Skeletal muscle cell (primary cell): ENCODE measurements around the gene CEP112.

Experiments used
- DNase-seq: peaks from one replicate; pipeline ENCODE4 v3.0.0-alpha.2; 2010; ENCODE audit warnings: low read depth
- H3K4me3 ChIP-seq: 2 replicates; pipeline ENCODE4 v1.5.1; 2011; ENCODE audit warnings: low read depth, mild to moderate bottlenecking, control low read depth, low read length, moderate library complexity

Gene CEP112

DNA sequence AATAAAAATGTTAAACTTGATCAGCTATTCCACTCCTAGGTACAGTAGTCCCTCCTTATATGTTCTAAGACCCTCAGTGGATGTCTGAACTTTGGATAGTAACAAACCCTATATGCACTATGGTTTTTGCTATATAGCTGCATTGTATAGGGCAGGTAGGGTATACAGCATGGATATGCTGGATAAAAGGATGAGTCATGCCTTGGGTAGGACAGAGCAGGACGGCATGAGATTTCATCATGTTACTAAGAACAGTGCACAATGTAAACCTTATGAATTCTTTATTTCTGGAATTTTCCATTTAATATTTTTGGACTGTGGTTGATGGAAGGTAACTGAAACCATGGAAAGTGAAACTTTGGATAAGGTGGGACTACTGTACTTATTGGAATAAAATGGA, 235.1 kb downstream of the CEP112 start:
- H3K4me3 ChIP-seq, result no peak overlapping the region
- DNase-seq, result peak; percentile 15

DNA sequence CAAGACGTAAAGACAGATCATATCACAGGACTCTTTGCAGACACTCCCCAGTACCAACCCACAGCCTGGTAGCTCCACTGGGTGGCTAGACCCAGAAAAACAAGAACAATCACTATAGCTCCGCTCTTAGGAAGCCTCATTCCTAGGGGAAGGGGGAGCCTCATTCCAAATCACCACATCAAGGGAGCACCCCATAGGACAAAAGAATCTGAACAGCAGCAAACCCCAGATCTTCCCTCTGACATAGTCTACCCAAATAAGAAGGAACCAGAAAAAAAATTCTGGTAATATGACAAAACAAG, 237.8 kb downstream of the CEP112 start:
- no peak overlapping the region for H3K4me3 ChIP-seq
- DNase-seq, result no peak

DNA sequence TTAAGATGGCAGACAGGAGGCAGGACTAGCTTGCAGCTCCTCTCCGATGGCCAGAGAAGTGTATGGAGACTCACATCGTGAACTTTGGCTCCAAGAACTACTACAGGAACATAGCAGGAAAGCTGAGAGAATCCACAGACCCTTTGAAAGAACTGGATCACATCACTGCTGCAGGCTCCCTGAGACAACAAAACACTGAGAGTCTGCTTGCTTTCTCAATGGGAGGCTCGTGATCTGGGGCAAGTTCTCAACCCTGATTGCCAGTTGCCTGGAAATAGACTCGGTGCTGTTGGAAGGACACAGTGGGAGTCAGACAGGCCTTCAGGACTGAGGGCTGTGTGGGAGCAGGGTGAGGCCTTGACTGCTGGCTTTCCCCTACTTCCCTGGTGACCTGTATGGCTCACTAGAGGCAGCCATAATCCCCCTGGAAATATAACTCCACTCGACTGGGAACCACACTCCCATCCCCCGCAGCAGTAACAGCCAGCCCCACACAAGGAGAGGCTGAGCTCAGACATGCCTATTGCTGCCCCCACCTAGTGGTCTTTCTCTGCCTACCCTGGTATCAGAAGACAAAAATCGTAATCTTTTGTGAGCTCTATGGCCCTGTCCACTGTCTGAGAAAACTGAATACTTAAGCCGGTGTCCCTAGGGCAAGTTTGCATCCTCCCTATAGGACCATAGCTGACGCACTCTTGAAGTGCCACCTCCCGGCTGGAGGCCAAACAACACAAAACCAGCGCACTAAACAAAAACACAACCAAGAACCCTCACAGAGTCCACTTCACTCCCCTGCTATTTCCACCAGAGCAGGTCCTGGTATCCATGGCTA, 238.4 kb downstream of the CEP112 start:
- no peak for DNase-seq
- H3K4me3 ChIP-seq, result no peak overlapping the region

DNA sequence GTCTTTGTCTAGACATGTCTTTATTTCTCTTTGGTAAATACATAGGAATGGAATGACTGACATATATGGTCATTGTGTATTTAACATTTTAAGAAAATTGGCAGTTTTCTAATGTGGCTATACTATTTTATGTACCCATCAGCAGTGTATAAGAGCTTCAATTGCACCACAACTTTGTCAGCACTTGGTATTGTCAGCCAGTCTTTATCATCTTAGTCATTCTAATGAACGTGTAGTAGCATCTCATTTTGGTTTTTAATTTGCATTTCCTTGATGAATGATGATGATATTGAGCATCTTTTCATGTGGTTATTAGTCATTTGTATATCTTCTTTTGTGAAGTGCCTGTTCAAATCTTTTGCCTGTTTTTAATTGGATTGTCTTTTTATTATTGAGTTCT, 239.3 kb downstream of the CEP112 start:
- no peak overlapping the region for H3K4me3 ChIP-seq

DNA sequence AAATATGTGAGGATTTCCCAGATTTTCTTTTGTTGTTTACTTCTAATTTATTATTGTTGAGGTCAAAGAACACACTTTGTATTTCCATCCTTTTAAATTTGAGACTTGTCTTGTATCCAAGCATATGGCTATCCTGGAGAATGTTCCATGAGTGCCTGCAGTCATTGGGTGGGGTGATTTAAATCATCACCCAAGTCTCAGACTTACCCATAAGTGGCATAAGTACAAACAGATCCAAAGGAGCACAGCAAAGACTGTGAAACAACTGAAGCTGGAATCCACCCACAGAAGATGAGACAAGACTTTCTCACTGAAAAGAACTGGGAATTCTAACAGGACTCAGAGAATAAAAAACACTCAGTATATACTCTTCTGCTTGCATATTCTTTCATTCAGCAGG, 239.9 kb downstream of the CEP112 start:
- no peak overlapping the region for H3K4me3 ChIP-seq
- no peak for DNase-seq

More for the DNA sequence above, 239.3 kb downstream of the CEP112 start:
- no peak for DNase-seq

DNA sequence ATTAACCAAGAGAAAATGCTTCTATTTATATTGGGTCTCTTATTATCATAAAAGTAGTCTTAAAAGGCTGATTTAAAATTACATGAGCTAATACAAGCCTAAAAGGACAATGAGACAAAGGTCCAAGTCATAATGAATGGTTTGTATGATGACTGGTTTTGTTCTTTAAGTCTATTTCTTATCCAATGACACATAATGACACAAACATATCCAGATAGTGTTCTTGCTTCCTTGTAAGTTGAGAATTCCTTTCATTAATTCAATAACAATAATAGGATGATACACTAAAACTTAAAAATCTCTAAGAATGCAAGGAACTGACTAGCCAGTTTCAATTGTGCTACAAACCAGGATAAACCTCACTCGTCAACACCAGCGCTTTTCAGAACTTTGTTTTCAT, 244.1 kb downstream of the CEP112 start:
- DNase-seq, result no peak
- no peak overlapping the region for H3K4me3 ChIP-seq

DNA sequence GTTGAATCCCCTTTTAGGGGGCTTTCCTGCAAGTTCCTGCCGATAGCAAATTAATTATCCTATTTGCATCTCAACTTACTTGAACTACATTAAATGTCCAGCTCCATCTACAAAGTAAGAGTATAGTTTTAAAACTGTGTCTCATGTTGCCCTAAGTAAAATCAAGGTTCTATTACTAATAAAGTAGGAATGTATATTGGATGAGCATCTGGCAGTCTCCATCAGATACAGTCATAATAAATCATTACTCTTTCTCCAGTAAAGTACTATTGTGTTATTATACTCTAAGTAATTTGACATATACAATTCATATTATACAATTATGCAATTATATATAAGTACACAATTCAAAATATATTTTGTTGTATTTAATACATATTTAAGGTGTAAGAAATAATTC, 249.3 kb downstream of the CEP112 start:
- no peak for DNase-seq
- no peak overlapping the region for H3K4me3 ChIP-seq

DNA sequence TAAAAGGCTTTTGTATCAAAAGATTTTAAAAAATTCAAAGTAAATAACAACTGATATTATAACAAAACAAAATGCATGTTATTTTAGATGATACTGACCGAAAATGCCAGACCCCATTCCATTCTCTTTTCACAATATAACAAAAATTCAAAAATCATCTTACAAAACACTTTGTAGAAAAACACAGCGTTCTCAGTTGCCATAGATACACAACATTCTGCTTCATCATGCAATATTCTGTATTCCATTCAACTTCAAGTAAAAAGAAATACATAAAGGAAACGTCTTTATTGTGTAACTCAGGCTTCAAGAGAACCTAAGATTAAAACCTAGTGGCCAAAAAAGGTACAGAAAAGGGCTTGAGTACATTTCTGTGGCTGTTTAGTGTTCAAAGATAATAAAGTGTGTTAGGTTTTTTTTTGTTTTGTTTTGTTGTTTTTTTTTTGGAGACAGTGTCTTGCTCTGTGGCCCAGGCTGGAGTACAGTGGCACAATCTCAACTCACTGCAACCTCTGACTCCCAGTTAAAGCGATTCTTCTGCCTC, 250.5 kb downstream of the CEP112 start:
- DNase-seq, result no peak
- H3K4me3 ChIP-seq, result no peak overlapping the region

DNA sequence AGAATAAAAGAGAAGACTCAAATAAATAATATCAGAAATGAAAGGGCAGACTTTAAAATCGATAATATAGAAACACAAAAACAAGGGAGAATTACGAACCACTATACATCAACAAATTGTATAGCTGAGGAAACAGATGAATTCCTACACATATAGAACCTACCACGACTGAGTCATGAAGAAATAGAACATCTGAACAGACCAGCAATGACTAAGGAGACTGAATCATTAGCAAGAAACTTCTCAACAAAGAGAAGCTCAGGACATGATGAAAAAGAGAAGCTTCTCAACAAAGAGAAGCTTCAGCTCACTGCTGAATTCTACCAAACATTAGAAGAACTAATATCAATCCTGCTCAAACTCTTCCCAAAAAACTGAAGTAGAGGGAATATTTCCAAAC, 255.9 kb downstream of the CEP112 start:
- H3K4me3 ChIP-seq, result no peak overlapping the region
- peak; percentile 32 for DNase-seq

DNA sequence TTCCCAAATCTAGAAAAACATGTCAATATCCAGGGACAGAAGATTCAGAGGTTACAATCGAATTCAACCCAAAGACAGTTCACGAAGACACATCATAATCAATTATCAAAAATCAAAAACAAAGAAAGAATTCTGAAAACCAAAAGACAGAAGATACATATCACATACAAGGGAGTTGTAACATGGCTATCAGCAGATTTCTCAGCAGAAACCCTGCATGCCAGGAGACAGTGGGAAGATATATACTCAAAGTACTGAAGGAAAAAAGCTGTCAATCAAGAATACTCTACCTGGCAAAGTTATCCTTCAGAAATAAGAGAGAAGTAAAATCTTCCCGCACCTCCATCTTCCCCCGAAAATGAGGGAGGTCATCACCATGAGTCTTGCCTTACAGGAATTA, 258.6 kb downstream of the CEP112 start:
- no peak for DNase-seq
- no peak overlapping the region for H3K4me3 ChIP-seq

DNA sequence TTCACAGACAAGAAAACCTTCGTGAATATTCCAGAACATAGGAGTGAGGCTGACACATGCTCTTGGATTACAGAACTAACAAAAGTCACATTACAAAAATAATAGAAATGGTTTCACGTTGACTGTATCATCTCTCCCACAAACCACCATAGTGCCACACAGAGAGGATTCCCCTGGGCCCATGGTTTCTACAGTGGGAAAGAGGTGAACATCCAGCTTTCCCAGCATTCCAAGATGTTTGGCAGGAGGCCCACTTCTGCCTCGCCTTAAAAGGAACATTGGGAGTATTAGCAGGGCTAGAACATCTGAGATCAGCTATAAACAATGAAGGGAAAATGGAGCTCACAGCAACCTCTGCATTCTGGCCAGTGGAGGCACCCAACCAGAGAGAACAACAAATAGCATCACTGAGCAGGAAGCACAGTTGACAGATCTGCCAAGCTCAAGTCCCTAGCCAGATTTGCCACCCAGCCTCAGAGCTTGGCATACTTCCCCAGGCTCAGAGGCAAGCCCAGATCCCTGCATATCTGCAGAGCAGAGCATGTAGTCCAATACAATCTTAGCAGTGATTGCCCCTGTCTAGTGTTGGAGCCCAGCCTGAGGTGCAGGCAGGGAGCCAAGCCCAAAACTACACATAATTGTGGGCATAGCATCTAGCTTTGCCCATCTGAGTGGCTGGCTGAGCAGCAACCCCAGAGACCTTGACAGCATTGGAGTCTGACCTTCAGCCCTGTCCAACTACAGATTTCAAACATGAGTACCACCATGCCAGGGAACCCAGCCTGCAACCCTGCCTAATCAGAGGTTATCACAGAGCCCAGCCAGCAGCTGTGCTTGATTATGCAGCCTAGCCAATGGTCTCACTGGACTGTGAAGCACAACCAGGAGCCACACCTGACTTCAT, 260.4 kb downstream of the CEP112 start:
- peak; percentile 52 for DNase-seq
- no peak overlapping the region for H3K4me3 ChIP-seq

DNA sequence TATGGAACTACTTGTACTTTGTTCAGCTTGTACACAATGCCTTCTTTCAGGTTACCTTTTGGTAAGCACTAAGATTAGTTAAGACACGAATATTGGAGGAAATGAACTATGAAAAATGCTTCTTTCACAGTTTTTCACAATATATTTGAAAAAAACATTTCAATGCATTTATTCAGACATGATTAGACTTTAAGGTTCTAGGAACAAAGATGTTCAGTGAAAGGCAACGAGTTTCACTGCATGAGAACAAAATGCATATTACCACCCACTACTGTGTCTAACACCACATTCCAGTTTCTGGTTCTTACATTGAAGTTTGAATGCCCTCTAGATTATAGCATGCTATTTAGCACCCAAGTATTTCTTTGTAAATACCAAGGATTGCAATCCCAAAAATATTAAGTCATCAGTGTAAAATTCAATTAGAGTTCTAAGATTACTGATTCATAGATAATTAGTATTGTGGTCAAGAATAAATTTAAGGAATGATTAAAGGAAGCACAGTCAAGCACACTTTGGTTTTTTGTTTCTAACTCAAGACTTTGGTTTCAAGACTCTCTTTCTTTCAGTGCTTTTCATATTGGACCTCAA, 261.7 kb downstream of the CEP112 start:
- DNase-seq, result no peak
- H3K4me3 ChIP-seq, result no peak overlapping the region

DNA sequence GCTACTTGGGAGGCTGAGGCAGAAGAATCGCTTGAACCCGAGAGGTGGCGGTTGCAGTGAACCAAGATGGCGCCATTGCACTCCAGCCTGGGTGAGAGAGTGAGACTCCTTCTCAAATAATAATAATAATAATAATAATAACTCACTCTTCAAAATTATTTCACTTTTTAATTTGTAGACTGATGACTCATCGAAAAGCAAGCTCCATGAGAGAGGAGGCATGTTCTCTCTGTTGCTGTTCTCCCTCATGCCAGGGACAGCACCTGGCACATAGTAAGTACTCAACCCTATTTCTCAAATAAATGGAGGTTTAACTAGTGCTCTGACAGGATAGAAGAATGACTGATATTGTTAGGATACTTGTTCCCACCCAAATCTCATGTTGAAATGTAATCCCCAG, 265.3 kb downstream of the CEP112 start:
- DNase-seq, result no peak
- no peak overlapping the region for H3K4me3 ChIP-seq

DNA sequence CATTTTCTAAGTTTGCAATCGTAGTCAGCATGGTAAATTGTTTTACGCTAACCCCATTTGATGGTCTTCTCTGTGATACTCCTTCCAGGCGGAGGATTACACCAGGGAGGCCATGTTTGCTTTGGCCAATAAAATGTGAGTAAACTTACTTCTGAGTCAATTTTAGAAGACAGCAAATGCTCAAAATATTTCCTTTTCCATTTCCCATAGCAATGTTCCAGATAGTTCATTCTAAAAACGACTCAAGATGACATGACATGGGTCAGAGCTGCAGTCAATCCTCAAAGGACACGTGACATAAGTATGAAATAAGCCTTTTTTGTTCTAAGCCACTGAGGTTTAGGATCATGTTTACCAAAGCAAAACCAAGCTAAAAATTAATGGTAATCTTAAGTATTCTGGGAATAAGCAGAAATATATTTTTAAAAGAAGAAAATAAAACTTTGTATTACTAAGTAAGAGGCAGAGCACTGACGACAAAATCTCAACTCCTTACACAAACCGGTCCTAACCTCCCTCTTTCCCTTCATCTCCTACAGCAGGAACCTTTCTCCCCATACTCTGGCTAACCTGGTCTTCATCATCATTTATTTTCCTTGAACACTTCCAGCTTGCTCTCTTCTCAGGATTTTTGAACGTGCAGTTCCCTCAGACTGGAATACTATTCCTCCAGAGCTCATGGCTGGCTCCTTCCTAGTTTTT, 266.2 kb downstream of the CEP112 start:
- H3K4me3 ChIP-seq, result no peak overlapping the region
- peak; percentile 28 for DNase-seq

DNA sequence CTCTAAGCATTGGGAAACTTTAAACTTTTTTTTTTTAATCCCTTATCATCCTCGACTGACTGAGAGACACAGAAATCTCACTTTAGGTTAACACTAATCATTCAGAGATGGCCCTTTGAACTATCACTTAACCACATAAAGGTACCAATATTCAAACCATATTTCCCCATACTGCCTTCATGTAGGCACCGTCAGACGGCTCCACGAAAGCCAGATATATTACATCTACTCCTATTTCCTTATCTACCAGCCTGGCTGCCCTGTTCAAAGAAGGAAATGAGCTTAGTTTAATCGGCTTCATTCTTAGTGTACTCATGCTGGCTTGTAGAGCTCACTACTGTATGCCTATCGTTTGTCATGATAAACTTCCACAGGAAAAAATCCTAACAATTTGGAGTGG, 270.9 kb downstream of the CEP112 start:
- H3K4me3 ChIP-seq, result no peak overlapping the region
- no peak for DNase-seq

DNA sequence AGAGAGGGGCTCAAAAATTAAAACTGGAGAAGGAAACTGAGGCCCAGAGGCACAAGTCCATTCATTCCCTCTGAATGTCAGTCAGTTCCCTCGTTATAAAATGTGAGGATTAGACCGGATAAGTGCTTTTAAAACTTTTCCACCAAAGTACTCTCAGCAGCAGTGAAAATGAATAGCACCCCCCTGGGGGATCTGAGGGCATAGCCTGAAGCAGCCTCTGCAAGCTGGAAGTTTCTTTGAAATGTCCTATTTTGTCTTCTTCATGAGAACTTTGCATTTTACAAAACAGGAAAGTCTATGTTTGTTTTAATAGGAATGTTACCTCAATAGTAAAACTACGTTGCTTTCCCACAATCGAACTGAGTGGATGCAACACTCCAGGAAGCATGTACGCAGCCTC, 273.0 kb downstream of the CEP112 start:
- DNase-seq, result no peak
- H3K4me3 ChIP-seq, result no peak overlapping the region

DNA sequence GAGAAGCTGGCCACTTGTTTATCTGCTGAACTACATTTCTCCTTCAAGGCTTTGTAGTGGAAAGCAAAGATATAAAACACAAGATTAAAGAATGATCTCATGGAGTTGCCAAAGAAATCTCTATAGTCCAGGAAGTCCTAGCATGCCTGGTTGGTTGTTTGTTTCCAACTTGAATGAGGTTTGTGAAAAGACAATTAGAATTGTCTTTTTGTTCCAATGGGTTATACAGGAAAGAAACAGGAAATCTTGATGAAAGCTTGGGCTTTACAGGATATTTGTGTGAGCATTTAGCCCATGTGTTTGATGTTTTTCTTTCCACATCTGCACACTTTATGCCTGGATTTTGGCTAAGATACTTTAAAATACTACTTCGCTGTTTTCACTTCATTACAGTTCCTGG, 273.4 kb downstream of the CEP112 start:
- H3K4me3 ChIP-seq, result no peak overlapping the region
- no peak for DNase-seq

DNA sequence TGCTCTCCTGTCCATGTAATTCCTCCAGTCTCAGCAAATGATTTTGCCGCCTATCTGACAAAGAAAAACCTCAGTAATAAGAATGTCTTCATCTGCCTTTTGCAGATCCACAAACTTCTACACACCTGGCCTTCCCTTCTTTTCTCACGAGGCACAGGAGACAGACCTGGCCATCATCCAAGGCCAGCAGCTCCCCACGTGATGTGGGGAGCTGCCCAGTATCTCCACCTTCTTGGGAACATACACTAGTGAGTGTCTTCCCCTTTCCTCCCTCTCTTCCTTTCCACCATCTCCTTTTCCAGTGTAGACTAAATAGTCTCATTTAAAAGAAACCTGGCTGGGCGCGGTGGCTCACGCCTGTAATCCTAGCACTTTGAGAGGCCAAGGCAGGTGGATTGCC, 274.4 kb downstream of the CEP112 start:
- DNase-seq, result no peak
- no peak overlapping the region for H3K4me3 ChIP-seq

DNA sequence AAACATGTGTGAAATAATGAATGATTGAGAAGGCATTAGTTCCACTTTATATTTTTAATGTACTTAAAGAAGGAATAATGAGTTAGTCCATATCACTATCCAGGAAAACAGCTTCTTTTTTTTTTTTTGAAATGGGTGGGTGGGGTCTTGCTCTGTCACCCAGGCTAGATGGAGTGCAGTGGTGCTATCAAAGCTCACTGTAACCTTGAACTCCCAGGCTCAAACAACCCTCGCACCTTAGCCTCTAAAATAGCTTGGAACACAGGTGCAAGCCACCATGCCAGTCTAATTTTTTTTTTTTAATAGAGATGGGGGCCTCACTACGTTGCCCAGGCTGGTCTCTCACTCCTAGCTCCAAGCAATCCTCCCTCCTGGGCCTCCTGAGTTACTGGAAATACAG, 275.5 kb downstream of the CEP112 start:
- H3K4me3 ChIP-seq, result no peak overlapping the region
- no peak for DNase-seq
